Measurements from ENCODE around the gene WDR77.

The WDR77 gene

GRCh38 chr1:111463029-111463683 is 14.1 kb upstream of the WDR77 start:
- DNase-seq (ENCODE audit: low read depth) = peak; percentile 38
- no peak for TF ChIP-seq CTCF (IDR thresholded peaks at IDR 0.05; ENCODE audit: low read length, missing control alignments)
- no peak overlapping the region for H3K4me3 ChIP-seq (replicated peaks; ENCODE audit: low read depth, low read length)

- no peak overlapping the region for H3K4me3 ChIP-seq (replicated peaks; ENCODE audit: low read depth, low read length)
- TF ChIP-seq CTCF (IDR thresholded peaks at IDR 0.05; ENCODE audit: low read length, missing control alignments) = no peak
- DNase-seq (ENCODE audit: low read depth) = no peak
Observed at GRCh38 chr1:111462370-111463028, 13.4 kb upstream of the WDR77 start.

- no peak for DNase-seq (ENCODE audit: low read depth)
- no peak for TF ChIP-seq CTCF (IDR thresholded peaks at IDR 0.05; ENCODE audit: low read length, missing control alignments)
- no peak overlapping the region for H3K4me3 ChIP-seq (replicated peaks; ENCODE audit: low read depth, low read length)
Observed at GRCh38 chr1:111461765-111462164, 12.7 kb upstream of the WDR77 start.

DNA sequence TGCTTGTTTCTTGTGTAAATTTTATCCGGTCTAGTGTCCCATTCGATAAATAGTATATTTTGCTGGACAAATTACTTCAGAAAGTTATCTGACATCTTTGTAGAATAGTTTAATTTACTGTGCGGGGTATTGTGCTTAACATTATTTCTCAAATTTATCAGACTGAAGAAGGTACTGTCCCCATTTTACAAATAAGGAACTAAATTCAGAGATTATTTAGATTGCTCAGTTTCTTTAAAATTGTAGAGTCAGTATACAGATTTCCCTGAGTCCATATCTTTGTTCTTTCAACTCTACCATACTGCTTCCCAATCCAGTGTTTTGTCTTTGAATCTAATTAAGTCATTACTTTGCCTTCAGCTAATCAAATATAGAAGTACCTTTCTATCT is 6.6 kb upstream of the WDR77 start:
- DNase-seq (ENCODE audit: low read depth) = no peak
- no peak for TF ChIP-seq CTCF (IDR thresholded peaks at IDR 0.05; ENCODE audit: low read length, missing control alignments)
- H3K4me3 ChIP-seq (replicated peaks; ENCODE audit: low read depth, low read length) = no peak overlapping the region

GRCh38 chr1:111454859-111455641 is 6.0 kb upstream of the WDR77 start:
- no peak for DNase-seq (ENCODE audit: low read depth)
- no peak overlapping the region for H3K4me3 ChIP-seq (replicated peaks; ENCODE audit: low read depth, low read length)
- no peak for TF ChIP-seq CTCF (IDR thresholded peaks at IDR 0.05; ENCODE audit: low read length, missing control alignments)

DNA sequence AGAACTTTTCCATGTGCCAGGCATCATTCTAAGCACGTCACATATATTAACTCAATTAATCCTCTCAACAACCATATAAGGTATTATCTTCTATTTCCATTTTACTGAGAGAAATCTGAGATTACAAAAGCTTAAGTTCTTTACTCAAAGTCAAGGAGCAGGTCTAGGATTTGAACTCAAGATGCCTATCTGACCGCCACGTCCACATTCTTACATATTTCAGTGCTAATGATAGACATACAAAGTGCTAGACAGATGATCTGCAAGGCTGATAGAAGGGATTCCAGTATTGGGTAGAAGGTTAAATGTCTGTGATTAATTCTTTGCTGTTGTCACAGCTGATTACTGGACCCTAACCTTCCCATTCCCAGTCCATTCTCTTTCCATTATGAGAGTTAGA is 4.7 kb upstream of the WDR77 start:
- DNase-seq (ENCODE audit: low read depth) = no peak
- no peak for TF ChIP-seq CTCF (IDR thresholded peaks at IDR 0.05; ENCODE audit: low read length, missing control alignments)
- no peak overlapping the region for H3K4me3 ChIP-seq (replicated peaks; ENCODE audit: low read depth, low read length)
